ENCODE measurements around the gene MYH7. TPM values are rescaled to one million over a fixed set of nuclear protein-coding genes. Genes with fewer than 3 reads are reported as not detected.

The MYH7 gene
- total RNA-seq, 4 donors from 2014 or later = 0.27 TPM; not detected in 3

- intact Hi-C loops (cut with DNase I) = no loop called here
- WGBS, 2 donors = 71 to 73% methylated on average over 1 of the region's 1 CpG
- no peak for DNase-seq
- Histone ChIP-seq H3K4me1 (peaks cover 3 to 7% of the 10 kb centered on the region in 2 donors), H3K27ac (no peak overlapping the region), H3K36me3 (no peaks in the 10 kb centered on the region), H3K9me3 (no peaks in the 10 kb centered on the region), H3K27me3 (no peaks in the 10 kb centered on the region), H3K4me3 (replicated peaks in 1 of 3) (no peak overlapping the region)
- TF ChIP-seq POLR2A (IDR thresholded peaks at IDR 0.05) = no peak
- TF ChIP-seq CTCF (IDR thresholded peaks at IDR 0.05) = no peak
Measured at GRCh38 chr14:23370221-23370620, 65.2 kb downstream of the MYH7 start.

GRCh38 chr14:23366426-23366921 lies 69.0 kb downstream of the MYH7 start:
- no peaks in the 10 kb centered on the region for H3K27me3 ChIP-seq
- peaks cover 3 to 13% of the 10 kb centered on the region in 2 donors for H3K4me1 ChIP-seq
- TF ChIP-seq POLR2A (IDR thresholded peaks at IDR 0.05) = no peak
- TF ChIP-seq CTCF (IDR thresholded peaks at IDR 0.05) = no peak
- no peaks in the 10 kb centered on the region for H3K9me3 ChIP-seq
- no peaks in the 10 kb centered on the region for H3K36me3 ChIP-seq
- intact Hi-C loops (cut with DNase I) = no loop called here
- 15 to 19% methylated on average over 5 to 24 of the region's 34 CpGs for WGBS, 2 donors
- peak overlapping the region; percentile 23 to 63 (median 63) for H3K4me3 ChIP-seq (replicated peaks in 1 of 3)
- DNase-seq = peak; percentile 65 to 67
- H3K27ac ChIP-seq = peak overlapping the region; percentile 33 to 88 (median 84)

DNA sequence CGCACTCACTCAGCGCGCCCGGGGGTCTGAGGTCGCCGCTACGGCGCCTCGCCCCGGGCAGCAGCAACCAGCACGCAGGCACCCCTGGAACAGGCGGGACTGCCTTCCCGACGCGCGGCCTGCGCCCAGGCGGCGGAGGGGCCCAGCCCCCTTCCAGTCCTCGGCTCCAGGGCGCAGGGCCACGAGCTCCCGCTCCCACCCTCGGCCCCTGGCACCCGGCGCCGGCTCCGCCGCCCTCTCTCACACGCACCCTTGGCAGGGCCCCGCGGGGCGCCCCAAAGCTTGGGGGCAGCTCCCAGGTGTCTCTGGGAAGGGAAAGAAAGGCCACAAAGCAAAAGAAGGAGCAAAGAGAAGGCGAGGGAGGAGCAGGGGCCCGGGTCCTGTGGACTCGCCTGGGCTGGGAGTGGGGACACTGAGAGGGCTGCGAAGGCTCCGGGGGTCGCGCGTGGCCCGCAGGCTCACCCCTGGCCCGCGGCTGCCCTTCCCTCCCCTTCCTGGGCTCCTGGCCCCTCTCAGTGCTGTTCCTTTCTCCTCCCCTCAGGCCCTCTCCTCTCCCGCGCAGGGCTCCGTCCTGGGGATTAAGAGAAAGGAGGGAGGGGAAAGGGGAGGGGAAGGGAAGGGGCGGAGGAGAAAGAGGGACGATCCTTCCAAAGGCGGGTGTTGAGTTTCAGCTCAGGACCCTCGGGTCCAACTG lies 69.6 kb downstream of the MYH7 start:
- intact Hi-C loops (cut with DNase I) = no loop called here
- peak in 1 of 2 donors; percentile 82 for TF ChIP-seq POLR2A (IDR thresholded peaks at IDR 0.05)
- TF ChIP-seq CTCF (IDR thresholded peaks at IDR 0.05) = no peak
- H3K4me1 ChIP-seq = peaks cover 3 to 13% of the 10 kb centered on the region in 2 donors
- peak; percentile 63 to 66 for DNase-seq
- H3K36me3 ChIP-seq = no peaks in the 10 kb centered on the region
- WGBS, 2 donors = 2 to 3% methylated on average over 16 to 17 of the region's 51 CpGs
- no peaks in the 10 kb centered on the region for H3K27me3 ChIP-seq
- H3K9me3 ChIP-seq = no peaks in the 10 kb centered on the region
- H3K4me3 ChIP-seq (replicated peaks in 1 of 3) = peak overlapping the region; percentile 23 to 63 (median 63)
- H3K27ac ChIP-seq = peak overlapping the region; percentile 84 to 88 (median 84)

DNA sequence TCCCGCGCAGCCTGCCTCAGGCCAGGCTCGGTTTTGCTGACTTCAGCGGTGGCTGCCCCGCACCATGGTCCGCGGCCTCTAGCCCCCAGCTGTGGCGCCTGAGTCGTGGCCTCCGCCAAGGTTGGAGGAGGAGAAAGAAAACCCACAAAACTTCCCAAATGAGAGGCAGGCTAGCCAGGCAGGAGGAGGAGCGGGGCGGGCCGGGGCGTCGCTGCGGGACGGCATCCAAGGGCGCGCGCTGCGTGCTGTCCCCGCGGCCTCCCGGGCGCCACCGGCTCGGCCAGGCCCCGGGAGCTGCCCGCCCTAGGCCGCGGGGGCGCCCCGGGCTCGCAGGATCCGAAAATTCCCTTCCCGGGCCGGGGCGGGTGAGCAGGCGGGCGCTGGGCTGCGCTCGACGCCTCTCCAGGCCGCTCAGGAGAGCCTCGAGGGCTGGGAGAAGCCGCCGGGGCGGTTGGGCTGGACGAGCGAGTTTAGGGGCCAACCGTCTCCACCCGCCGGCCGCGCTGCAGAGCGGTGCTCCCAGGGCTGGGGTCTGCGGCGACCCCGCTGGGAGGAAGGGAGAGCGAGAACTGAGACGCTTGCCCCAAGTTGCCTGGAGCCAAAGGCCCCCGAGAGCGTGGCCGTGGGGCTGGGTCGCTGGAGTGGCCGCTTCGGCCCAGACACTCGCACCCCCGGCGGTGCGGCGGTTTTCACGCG lies 70.3 kb downstream of the MYH7 start, which contains the start of gene EFS:
EFS (minus strand) TSS at position 137 of the 696 bp plus-strand sequence. CDS start 147 bp downstream, outside the sequence.
- H3K4me1 ChIP-seq = peaks cover 3 to 13% of the 10 kb centered on the region in 2 donors
- WGBS, 2 donors = 3 to 4% methylated on average over 10 to 18 of the region's 74 CpGs

More for the DNA sequence above, 70.3 kb downstream of the MYH7 start, which contains the start of gene EFS:
- DNase-seq = peak; percentile 47
- peak within 1 kb of the TSS; percentile 84 to 88 (median 84) for H3K27ac ChIP-seq
- TF ChIP-seq POLR2A (IDR thresholded peaks at IDR 0.05) (peak in 1 of 2 donors; percentile 30), CTCF (IDR thresholded peaks at IDR 0.05) (peak in 1 of 6 experiments; percentile 5)
- H3K36me3 ChIP-seq = no peaks in the 10 kb centered on the region
- intact Hi-C loops (cut with DNase I) = no loop called here
- H3K27me3 ChIP-seq = no peaks in the 10 kb centered on the region
- peak within 1 kb of the TSS; percentile 23 to 63 (median 63) for H3K4me3 ChIP-seq (replicated peaks in 1 of 3)
- no peaks in the 10 kb centered on the region for H3K9me3 ChIP-seq

Data from thyroid gland (tissue), 4 donors.